Stimulated activated CD8-positive, alpha-beta memory T cell treated with anti-CD3 and anti-CD28 coated beads, Interleukin-4, amount 100 ng/mL, for 48 hours (primary cell): Measurements from ENCODE around the gene ACKR2.
A peak's percentile ranks its signal among the peaks of the same experiment; 100 is the strongest.
"Not testable (repeated sequence)": the region's sequence is repeated elsewhere in the genome, so short reads cannot be mapped to it uniquely, and the experiment has no call there.

Experiments
- DNase-seq: peaks from one replicate; pipeline ENCODE4 v3.0.0-alpha.2; 2020

ACKR2 gene

GRCh38 chr3:42864321-42864950, 55.2 kb downstream of the ACKR2 start:
- no peak for DNase-seq

GRCh38 chr3:42865256-42865655, 56.0 kb downstream of the ACKR2 start:
- no peak for DNase-seq

- DNase-seq = no peak
These were observed 57.9 kb downstream of the ACKR2 start for GRCh38 chr3:42867138-42867537.

- no peak for DNase-seq
These were observed 59.6 kb downstream of the ACKR2 start for GRCh38 chr3:42868841-42869240.

- no peak for DNase-seq
These were observed 62.4 kb downstream of the ACKR2 start for GRCh38 chr3:42871592-42872196.

- no peak for DNase-seq
These were observed 63.5 kb downstream of the ACKR2 start for GRCh38 chr3:42872718-42873117.

GRCh38 chr3:42873221-42873982, 64.2 kb downstream of the ACKR2 start:
- DNase-seq = no peak

GRCh38 chr3:42874749-42875148, 65.5 kb downstream of the ACKR2 start:
- DNase-seq = no peak

- no peak for DNase-seq
These were observed 66.3 kb downstream of the ACKR2 start, which contains the start of gene CYP8B1 for GRCh38 chr3:42875325-42876151. CYP8B1 (minus strand) TSS chr3:42875879; CDS start chr3:42875816, 63 bp downstream.

GRCh38 chr3:42876401-42876800, 67.2 kb downstream of the ACKR2 start:
- no peak for DNase-seq

- DNase-seq = no peak
These were observed 67.9 kb downstream of the ACKR2 start for GRCh38 chr3:42876940-42877720.

GRCh38 chr3:42877881-42878280, 68.6 kb downstream of the ACKR2 start:
- no peak for DNase-seq

- no peak for DNase-seq
These were observed 70.9 kb downstream of the ACKR2 start for GRCh38 chr3:42880183-42880582.

- peak; percentile 89 for DNase-seq
These were observed 71.6 kb downstream of the ACKR2 start for GRCh38 chr3:42880601-42881451.

GRCh38 chr3:42883251-42883930, 74.1 kb downstream of the ACKR2 start:
- DNase-seq = not testable (repeated sequence)

GRCh38 chr3:42884324-42884723, 75.1 kb downstream of the ACKR2 start:
- DNase-seq = no peak

- DNase-seq = no peak
These were observed 77.1 kb downstream of the ACKR2 start for GRCh38 chr3:42886294-42886822.

GRCh38 chr3:42887084-42887483, 77.8 kb downstream of the ACKR2 start:
- DNase-seq = no peak

GRCh38 chr3:42891042-42891441, 81.8 kb downstream of the ACKR2 start:
- DNase-seq = no peak

GRCh38 chr3:42892169-42892568, 82.9 kb downstream of the ACKR2 start:
- DNase-seq = no peak
